K562 (cell line): ENCODE measurements around the gene C11orf91. TPM values are rescaled to one million over a fixed set of nuclear protein-coding genes. Genes with fewer than 3 reads are reported as not detected.

Source experiments
- ATAC-seq: fragments of 200-7000 bp; cut with Tn5 transposase; 3 replicates; pipeline ENCODE4 v1.9.1; 2020; ENCODE audit warnings: moderate library complexity
- BruUV-seq: library from RNA; stranded (reverse); fragments of 400-500 nt; replicated peaks from 2 replicates; lab custom pipeline; 2021; lab: Mats Ljungman, UMichigan
- CTCF ChIA-PET: fragments of 300-600 bp; formaldehyde crosslinking; extraction: SDS; loops from one replicate; lab custom pipeline; 2021; ENCODE audit warnings: low intra/inter-chr PET ratio; lab: Yijun Ruan, JAX
- POLR2A ChIA-PET: fragments of 300-600, 350-650 bp; sonication (Branson Sonifier 250); formaldehyde crosslinking; extraction: SDS; loops from one replicate; lab custom pipeline; 2021; ENCODE audit warnings: antibody characterized with exemption, inconsistent platforms; lab: Yijun Ruan, JAX
- DNase-seq, 4 experiments: peaks; one replicate each; pipeline versions ENCODE4 v3.0.0 to v3.0.0-alpha.2; 2011 to 2018; ENCODE audit warnings: low spot score in 3 of 4, mixed read lengths in 3 of 4; ENCODE audit errors: extremely low read depth in 1 of 4
- FAIRE-seq: peaks from 2 replicates; lab custom pipeline; 2011; peaks lifted over from hg19 to GRCh38; lab: Jason Lieb, UNC
- H2AFZ ChIP-seq: 2 replicates; pipeline ENCODE4 v1.6.0; 2011; ENCODE audit warnings: low read depth, low read length, control low read depth, inconsistent platforms
- H3K27ac ChIP-seq: fragments of 200-600 bp; 3 replicates; pipeline ENCODE4 v1.8.0; 2011; ENCODE audit warnings: low read depth, mild to moderate bottlenecking, control low read depth, inconsistent platforms, low read length, moderate library complexity, mixed read lengths; ENCODE audit errors: extremely low read depth
- H3K27me3 ChIP-seq, 2 experiments: fragments of 300-600 bp in 1 of 2; 2 replicates in 1 of 2; 3 replicates in 1 of 2; pipeline versions ENCODE4 v1.6.0 to v1.8.0; 2011; ENCODE audit warnings: inconsistent platforms in 2 of 2, low read length in 2 of 2, mild to moderate bottlenecking in 1 of 2, mixed read lengths in 1 of 2, moderate library complexity in 1 of 2; ENCODE audit not compliant: control insufficient read depth in 2 of 2, insufficient read depth in 2 of 2
- H3K36me3 ChIP-seq: fragments of 300-600 bp; 3 replicates; pipeline ENCODE4 v1.8.0; 2011; ENCODE audit warnings: mild to moderate bottlenecking, low read length, inconsistent platforms; ENCODE audit not compliant: control insufficient read depth, insufficient read depth
- H3K4me1 ChIP-seq, 2 experiments: fragments of 200-600 bp in 1 of 2; replicated peaks in 1 of 2; 2 replicates in 1 of 2; 3 replicates in 1 of 2; pipeline versions ENCODE4 v1.5.1 to v1.8.0; 2011; ENCODE audit warnings: inconsistent platforms in 2 of 2, low read length in 2 of 2, mild to moderate bottlenecking in 1 of 2, mixed read lengths in 1 of 2, moderate library complexity in 1 of 2; ENCODE audit not compliant: control insufficient read depth in 2 of 2, insufficient read depth in 2 of 2
- H3K4me2 ChIP-seq: 2 replicates; pipeline ENCODE4 v1.6.1; 2011; ENCODE audit warnings: low read length, control low read depth, inconsistent platforms, mixed read lengths; ENCODE audit not compliant: insufficient read depth
- H3K4me3 ChIP-seq: fragments of 200-600 bp; sonication (generic), shearing (Covaris generic); 2 replicates; pipeline ENCODE4 v1.5.1; 2016; ENCODE audit warnings: control low read depth, inconsistent platforms
- H3K79me2 ChIP-seq: fragments of 200-600 bp; 3 replicates; pipeline ENCODE4 v1.8.0; 2011; ENCODE audit warnings: low read length, inconsistent platforms; ENCODE audit not compliant: control insufficient read depth, insufficient read depth
- H3K9ac ChIP-seq, 2 experiments: 2 replicates each; pipeline versions ENCODE4 v1.6.0 to v1.6.1; 2011; ENCODE audit warnings: low read depth in 2 of 2, low read length in 2 of 2, control low read depth in 1 of 2, inconsistent platforms in 1 of 2, mild to moderate bottlenecking in 1 of 2, mixed read lengths in 1 of 2; ENCODE audit not compliant: insufficient read depth in 1 of 2
- H3K9me1 ChIP-seq: one replicate; pipeline ENCODE4 v1.6.0; 2011; ENCODE audit warnings: inconsistent platforms, mild to moderate bottlenecking, low read length, moderate library complexity; ENCODE audit not compliant: control insufficient read depth, insufficient read depth
- H3K9me3 ChIP-seq: replicated peaks from 2 replicates; pipeline ENCODE4 v1.5.1; 2011; ENCODE audit warnings: low read depth, low read length, inconsistent platforms; ENCODE audit not compliant: control insufficient read depth, insufficient read depth
- H4K20me1 ChIP-seq: replicated peaks from 2 replicates; pipeline ENCODE4 v1.6.1; 2011; ENCODE audit warnings: low read length, inconsistent platforms, mixed read lengths; ENCODE audit not compliant: control insufficient read depth, insufficient read depth
- ATF4 ChIP-seq: fragments of 450-650 bp; formaldehyde crosslinking; IDR thresholded peaks from 2 replicates; pipeline ENCODE4 v1.4.0; 2022; ENCODE audit warnings: mild to moderate bottlenecking, moderate library complexity
- CHAMP1 ChIP-seq: fragments of 450-650 bp; IDR thresholded peaks from 2 replicates; pipeline ENCODE4 v1.6.1; 2016; ENCODE audit warnings: mild to moderate bottlenecking
- FIP1L1 ChIP-seq: fragments of 200-400 bp; formaldehyde crosslinking; IDR thresholded peaks from 2 replicates; pipeline ENCODE4 v1.6.1; 2018; ENCODE audit warnings: mild to moderate bottlenecking, low read depth, low read length; ENCODE audit not compliant: poor library complexity, severe bottlenecking
- NKRF ChIP-seq: fragments of 450-650 bp; IDR thresholded peaks from 2 replicates; pipeline ENCODE4 v1.6.1; 2016; ENCODE audit warnings: borderline replicate concordance
- PTRF ChIP-seq: fragments of 450-650 bp; IDR thresholded peaks from 2 replicates; pipeline ENCODE4 v1.6.1; 2016; ENCODE audit warnings: mild to moderate bottlenecking, missing genetic modification characterization, missing compliant biosample characterization
- THRAP3 ChIP-seq: fragments of 450-650 bp; IDR thresholded peaks from 2 replicates; pipeline ENCODE4 v1.6.1; 2016; ENCODE audit warnings: mild to moderate bottlenecking, inconsistent platforms, borderline replicate concordance
- ZC3H4 ChIP-seq: sonication (generic); formaldehyde crosslinking; IDR thresholded peaks from 2 replicates; pipeline ENCODE4 v1.9.0; 2021; ENCODE audit warnings: missing genetic modification reagents, borderline replicate concordance
- ZNF57 ChIP-seq: fragments of 450-650 bp; formaldehyde crosslinking; IDR thresholded peaks from 2 replicates; pipeline ENCODE4 v1.4.0; 2020; ENCODE audit warnings: mild to moderate bottlenecking, moderate library complexity
- WGBS: fragments of 100-300 bp; shearing (Covaris generic); methylation state at CpG from one replicate; pipeline ENCODE4 v1.1.6; 2016; ENCODE audit warnings: low coverage, mixed read lengths; ENCODE audit not compliant: insufficient coverage; ENCODE audit errors: missing lambda C conversion rate; 5-methylcytosine and 5-hydroxymethylcytosine counted together
- in situ Hi-C: fragments of 300-500 bp; cut with MboI; formaldehyde crosslinking; loops from 4 replicates; pipeline ENCODE4 v1.15.0; 2018; ENCODE audit warnings: inconsistent platforms, mixed read lengths
- intact Hi-C: fragments of 100-400 bp; cut with micrococcal nuclease; formaldehyde crosslinking; loops from 2 replicates; pipeline ENCODE4 v1.14.2; 2022
- polyA plus RNA-seq, 8 experiments: library from polyadenylated mRNA; depleted of rRNA in 4 of 8; stranded (reverse) in 5 of 8; unstranded in 3 of 8; fragments of >200 nt; fragmentation: Nextera tagmentation in 2 of 8; fragmentation: Illumina TruSeq in 1 of 8; extraction: Ambion mirVana in 2 of 8; extraction: Trizol in 1 of 8; gene quantifications; 2 replicates each; pipeline versions ENCODE4 v1.2.1 to v1.2.3, GENCODE V29; 2011 to 2014; ENCODE audit warnings: inconsistent platforms in 1 of 8, missing spikeins in 1 of 8
- total RNA-seq, 7 experiments: library from RNA; depleted of rRNA in 6 of 7; stranded (reverse); fragments of >200 nt in 6 of 7; fragmentation: Illumina TruSeq in 2 of 7; extraction: Trizol in 2 of 7; gene quantifications; 2 replicates each; pipeline versions ENCODE4 v1.2.1 to v1.2.3, GENCODE V29; 2011 to 2021; ENCODE audit warnings: low replicate concordance in 1 of 7

The C11orf91 gene
- total and polyA plus RNA-seq, 9 of the 15 experiments (the other 6 are each of a cell fraction or from before 2014, with no cell fraction given) = not detected

- no peak for TF ChIP-seq ATF4 (CRISPR knock-in tag)
- no peak for TF ChIP-seq THRAP3
- TF ChIP-seq ZC3H4 (CRISPR knock-in tag) = no peak
- no peak for TF ChIP-seq PTRF (tag)
These were observed at the start of gene C11orf91 (continued) for GRCh38 chr11:33700502-33701271.

- no peak for FAIRE-seq
- DNase-seq = no peak
- CTCF ChIA-PET = no interaction called here
- H3K27me3 ChIP-seq = no peaks in the 10 kb centered on the region
- 15% methylated on average over 2 of the region's 2 CpGs for WGBS
- H4K20me1 ChIP-seq = no peaks in the 10 kb centered on the region
- H3K4me1 ChIP-seq = no peaks in the 10 kb centered on the region
- in situ Hi-C loops (no loop called here), intact Hi-C loops (no loop called here)
- TF ChIP-seq ZNF57 (CRISPR knock-in tag) (no peak), CHAMP1 (no peak), NKRF (no peak), FIP1L1 (no peak)
- H3K27ac ChIP-seq = no peak overlapping the region
- H2AFZ ChIP-seq = no peak overlapping the region
- no peak overlapping the region for H3K4me3 ChIP-seq
- no peaks in the 10 kb centered on the region for H3K9me1 ChIP-seq
- H3K9ac ChIP-seq = no peak overlapping the region
- H3K79me2 ChIP-seq = no peaks in the 10 kb centered on the region
- POLR2A ChIA-PET = interaction anchor here (0.7 kb wide), 1 partner anchor 11 kb away, joined by 3 read pairs; no protein-coding TSS in a partner anchor
- BruUV-seq = no TSS peak
- no peak overlapping the region for H3K4me2 ChIP-seq
- no peaks in the 10 kb centered on the region for H3K9me3 ChIP-seq
- no peak for ATAC-seq
- H3K36me3 ChIP-seq = peaks cover 25% of the 10 kb centered on the region
These were observed 47.4 kb upstream of the C11orf91 start for GRCh38 chr11:33747979-33748378.
